PC-9 (cell line): ENCODE data around the gene ROR2. TPM values are rescaled to one million over a fixed set of nuclear protein-coding genes. Genes with fewer than 3 reads are reported as not detected.

ENCODE experiments used
- BruUV-seq: library from RNA; stranded (reverse); fragments of 400-500 nt; replicated peaks from 2 replicates; lab custom pipeline; 2021; lab: Mats Ljungman, UMichigan
- CTCF ChIA-PET: fragments of 300-600 bp; sonication (Branson Sonifier 250); formaldehyde crosslinking; loops from one replicate; lab custom pipeline; 2022; ENCODE audit warnings: antibody characterized with exemption; lab: Charles Lee
- POLR2A ChIA-PET: fragments of 300-600 bp; sonication (Branson Sonifier 250); formaldehyde crosslinking; loops from one replicate; lab custom pipeline; 2022; ENCODE audit warnings: antibody characterized with exemption; ENCODE audit not compliant: unreplicated experiment; lab: Charles Lee
- DNase-seq, 2 experiments: peaks; one replicate each; pipeline versions ENCODE4 v3.0.0 to v3.0.0-alpha.2; 2015 to 2022; ENCODE audit warnings: mixed read lengths in 1 of 2
- H2AFZ ChIP-seq: fragments of 200-600 bp; sonication (generic); 2 replicates; pipeline ENCODE4 v1.8.1; 2017; ENCODE audit warnings: antibody characterized with exemption
- H3F3A ChIP-seq: fragments of 200-600 bp; sonication (generic); 2 replicates; pipeline ENCODE4 v1.8.1; 2017; ENCODE audit warnings: antibody characterized with exemption, mild to moderate bottlenecking, low read depth; ENCODE audit not compliant: insufficient read depth
- H3K27ac ChIP-seq: fragments of 200-600 bp; sonication (generic); 2 replicates; pipeline ENCODE4 v1.6.1; 2016; ENCODE audit warnings: mixed run types
- H3K27me3 ChIP-seq: fragments of 200-600 bp; sonication (generic); 2 replicates; pipeline ENCODE4 v1.6.1; 2016; ENCODE audit warnings: low read depth, mixed run types; ENCODE audit not compliant: insufficient read depth
- H3K36me3 ChIP-seq: fragments of 200-600 bp; sonication (generic); 2 replicates; pipeline ENCODE4 v1.6.1; 2016; ENCODE audit warnings: low read depth, mixed run types
- H3K4me1 ChIP-seq: fragments of 200-600 bp; sonication (generic); replicated peaks from 2 replicates; pipeline ENCODE4 v1.6.1; 2016; ENCODE audit warnings: mixed run types; ENCODE audit not compliant: insufficient read depth
- H3K4me2 ChIP-seq: fragments of 200-600 bp; sonication (generic); 2 replicates; pipeline ENCODE4 v1.6.1; 2017; ENCODE audit warnings: mixed run types
- H3K4me3 ChIP-seq: fragments of 200-600 bp; sonication (generic); 2 replicates; pipeline ENCODE4 v1.6.1; 2016; ENCODE audit warnings: mixed run types
- H3K79me2 ChIP-seq: fragments of 200-600 bp; sonication (generic); 2 replicates; pipeline ENCODE4 v1.6.1; 2017; ENCODE audit warnings: low read depth, mixed run types
- H3K9me2 ChIP-seq: fragments of 200-600 bp; sonication (generic); 2 replicates; pipeline ENCODE4 v1.8.1; 2017; ENCODE audit warnings: mild to moderate bottlenecking; ENCODE audit not compliant: insufficient read depth
- H3K9me3 ChIP-seq: fragments of 200-600 bp; sonication (generic); 2 replicates; pipeline ENCODE4 v1.8.1; 2016; ENCODE audit warnings: low read depth; ENCODE audit not compliant: insufficient read depth
- H4K20me1 ChIP-seq: fragments of 200-600 bp; sonication (generic); 2 replicates; pipeline ENCODE4 v1.8.1; 2017; ENCODE audit not compliant: insufficient read depth
- CTCF ChIP-seq: fragments of 200-600 bp; sonication (generic); conservative IDR thresholded peaks from 2 replicates; pipeline ENCODE4 v1.6.1; 2017; ENCODE audit warnings: mixed run types, antibody characterized with exemption, mild to moderate bottlenecking, moderate library complexity
- EZH2 ChIP-seq: fragments of 200-600 bp; sonication (generic); IDR thresholded peaks from 2 replicates; pipeline ENCODE4 v1.8.0; 2017; ENCODE audit warnings: antibody characterized with exemption, low read depth
- intact Hi-C: fragments of 100-400 bp; cut with micrococcal nuclease; formaldehyde crosslinking; loops from one replicate; pipeline ENCODE4 v1.10.0; 2022; ENCODE audit not compliant: unreplicated experiment
- total RNA-seq: library from RNA; stranded (reverse); gene quantifications from 2 replicates; pipeline ENCODE4 v1.2.3, GENCODE V29; 2021

Gene ROR2
- total RNA-seq, 1 experiment from 2014 or later = not detected

GRCh38 chr9:91946653-91947488 lies 3.2 kb downstream of the ROR2 start:
- Histone ChIP-seq H4K20me1 (no peaks in the 10 kb centered on the region), H3K9me2 (no peaks in the 10 kb centered on the region), H3K27me3 (peaks cover 44% of the 10 kb centered on the region), H3K4me3 (no peak overlapping the region), H3K79me2 (no peaks in the 10 kb centered on the region), H3F3A (no peaks in the 10 kb centered on the region), H3K4me1 (no peaks in the 10 kb centered on the region), H3K4me2 (no peak overlapping the region), H2AFZ (no peak overlapping the region), H3K36me3 (no peaks in the 10 kb centered on the region), H3K27ac (no peak overlapping the region), H3K9me3 (no peaks in the 10 kb centered on the region; the same call in 1 of the 2 replicates)
- ChIA-PET POLR2A (no interaction called here), CTCF (no interaction called here)
- no peak for TF ChIP-seq EZH2
- TF ChIP-seq CTCF = no peak
- intact Hi-C loops = no loop called here
- no TSS peak for BruUV-seq
- no peak for DNase-seq

- no peak for DNase-seq
- H2AFZ ChIP-seq = no peak overlapping the region
- ChIA-PET POLR2A (no interaction called here), CTCF (no interaction called here)
- no peaks in the 10 kb centered on the region for H3K36me3 ChIP-seq
- H3K79me2 ChIP-seq = no peaks in the 10 kb centered on the region
- H3K9me2 ChIP-seq = no peaks in the 10 kb centered on the region
- no peak overlapping the region for H3K4me2 ChIP-seq
- peaks cover 48% of the 10 kb centered on the region for H3K27me3 ChIP-seq
- no TSS peak for BruUV-seq
- no peak overlapping the region for H3K4me3 ChIP-seq
- no peaks in the 10 kb centered on the region for H3F3A ChIP-seq
- TF ChIP-seq CTCF (no peak), EZH2 (no peak)
- H3K9me3 ChIP-seq = no peaks in the 10 kb centered on the region; the same call in 1 of the 2 replicates
- no peaks in the 10 kb centered on the region for H3K4me1 ChIP-seq
- no peaks in the 10 kb centered on the region for H4K20me1 ChIP-seq
- intact Hi-C loops = no loop called here
- H3K27ac ChIP-seq = no peak overlapping the region
These were observed 3.8 kb downstream of the ROR2 start for GRCh38 chr9:91946196-91946595.

GRCh38 chr9:91945277-91946085 lies 4.5 kb downstream of the ROR2 start:
- ChIA-PET CTCF (no interaction called here), POLR2A (no interaction called here)
- Histone ChIP-seq H3K4me3 (no peak overlapping the region), H3K4me2 (no peak overlapping the region), H3K4me1 (no peaks in the 10 kb centered on the region), H4K20me1 (no peaks in the 10 kb centered on the region), H3K79me2 (no peaks in the 10 kb centered on the region), H3K27me3 (peaks cover 51% of the 10 kb centered on the region), H3K27ac (no peak overlapping the region), H3K9me2 (no peaks in the 10 kb centered on the region), H2AFZ (no peak overlapping the region), H3K9me3 (no peaks in the 10 kb centered on the region; the same call in 1 of the 2 replicates), H3K36me3 (no peaks in the 10 kb centered on the region), H3F3A (no peaks in the 10 kb centered on the region)
- no TSS peak for BruUV-seq
- intact Hi-C loops = no loop called here
- no peak for DNase-seq
- TF ChIP-seq EZH2 (no peak), CTCF (no peak)
